IgD-negative memory B cell (primary cell): Measurements from ENCODE around the gene PLK1. TPM values are rescaled to one million over a fixed set of nuclear protein-coding genes. Genes with fewer than 3 reads are reported as not detected.
A peak's percentile ranks its signal among the peaks of the same experiment; 100 is the strongest.

Experiments
- H3K27ac Mint-ChIP-seq, 3 donors: one replicate each; pipeline ENCODE4 v1.8.0; 2020 to 2022; ENCODE audit warnings: mild to moderate bottlenecking in 3 of 3, mixed read lengths in 3 of 3, moderate library complexity in 1 of 3
- H3K27me3 Mint-ChIP-seq: one replicate; pipeline ENCODE4 v1.8.0; 2021; ENCODE audit warnings: mixed read lengths
- H3K36me3 Mint-ChIP-seq: one replicate; pipeline ENCODE4 v1.8.0; 2020; ENCODE audit warnings: mild to moderate bottlenecking, mixed read lengths
- H3K4me1 Mint-ChIP-seq, 3 donors: one replicate each; pipeline ENCODE4 v1.8.0; 2020 to 2022; ENCODE audit warnings: mixed read lengths in 3 of 3, mild to moderate bottlenecking in 1 of 3
- H3K4me3 Mint-ChIP-seq, 4 donors: one replicate each; pipeline ENCODE4 v1.8.0; 2020 to 2022; ENCODE audit warnings: mild to moderate bottlenecking in 4 of 4, mixed read lengths in 4 of 4, moderate library complexity in 3 of 4
- H3K9me3 Mint-ChIP-seq, 3 donors: one replicate each; pipeline ENCODE4 v1.8.0; 2020 to 2021; ENCODE audit warnings: mixed read lengths in 3 of 3, mild to moderate bottlenecking in 1 of 3
- polyA plus RNA-seq: library from polyadenylated mRNA; unstranded; fragments of 300-500 nt; fragmentation: Illumina TruSeq; gene quantifications from one replicate; pipeline ENCODE4 v1.2.3, GENCODE V29; 2021

The PLK1 gene
- polyA plus RNA-seq, 1 donor from 2014 or later, result 0.53 TPM

- H3K4me3 Mint-ChIP-seq, result no peak overlapping the region
- peaks cover 3% of the 10 kb centered on the region for H3K27me3 Mint-ChIP-seq
- no peak overlapping the region for H3K27ac Mint-ChIP-seq
- peaks cover 0 to 3% (median 0%) of the 10 kb centered on the region in 3 donors for H3K4me1 Mint-ChIP-seq
- no peaks in the 10 kb centered on the region for H3K9me3 Mint-ChIP-seq
- H3K36me3 Mint-ChIP-seq, result peaks cover 4% of the 10 kb centered on the region
Observed at GRCh38 chr16:23692190-23692837, 13.6 kb downstream of the PLK1 start.

GRCh38 chr16:23694265-23694643, 15.6 kb downstream of the PLK1 start:
- peaks cover 8 to 11% (median 9%) of the 10 kb centered on the region in 3 donors for H3K4me1 Mint-ChIP-seq
- H3K27ac Mint-ChIP-seq, result no peak overlapping the region
- H3K4me3 Mint-ChIP-seq, result no peak overlapping the region
- H3K9me3 Mint-ChIP-seq, result no peaks in the 10 kb centered on the region
- no peaks in the 10 kb centered on the region for H3K36me3 Mint-ChIP-seq
- H3K27me3 Mint-ChIP-seq, result peaks cover 3% of the 10 kb centered on the region

DNA sequence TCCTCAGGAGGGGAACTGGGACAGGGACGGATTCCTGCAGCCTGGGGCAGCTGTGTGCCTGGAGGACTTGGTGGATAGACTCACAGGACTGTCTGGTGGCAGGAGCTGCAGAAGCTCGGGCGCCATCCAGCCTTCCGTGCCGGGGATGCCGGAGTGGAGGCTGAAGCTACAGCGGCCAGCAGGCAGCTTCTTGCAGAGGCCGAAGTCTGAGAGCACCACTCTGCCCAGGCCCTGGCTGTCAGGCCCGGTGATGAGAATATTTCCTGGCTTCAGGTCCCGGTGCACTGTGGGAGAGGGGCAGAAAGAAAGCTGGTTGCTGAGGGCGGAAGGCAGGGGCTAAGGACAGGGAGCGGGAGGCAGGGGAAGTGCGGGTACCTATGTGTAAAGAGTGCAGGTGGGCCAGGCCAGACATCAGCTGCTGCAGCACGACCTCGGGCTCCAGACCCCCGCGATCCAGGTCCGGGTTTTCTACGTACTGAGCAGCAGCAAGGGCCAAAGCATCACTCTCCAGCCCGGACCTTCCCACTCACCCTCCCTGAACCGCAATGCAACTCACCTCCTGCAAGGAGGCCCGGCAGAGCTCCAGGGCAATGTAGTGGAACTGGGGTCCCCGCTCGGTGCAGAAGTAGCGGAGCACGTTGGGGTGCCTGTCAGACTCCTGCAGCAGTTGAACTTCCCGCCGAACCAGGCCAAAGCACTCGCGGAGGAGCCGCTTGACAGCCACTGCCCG, 16.1 kb downstream of the PLK1 start:
- Mint-ChIP-seq H3K27me3 (peaks cover 3% of the 10 kb centered on the region), H3K9me3 (no peaks in the 10 kb centered on the region), H3K36me3 (no peaks in the 10 kb centered on the region), H3K4me3 (peak overlapping the region in 3 of 4 donors; percentile 34 to 76 (median 65)), H3K27ac (peak overlapping the region in 1 of 3 donors; percentile 53), H3K4me1 (peaks cover 10 to 12% (median 11%) of the 10 kb centered on the region in 3 donors)

- peaks cover 10 to 12% (median 11%) of the 10 kb centered on the region in 3 donors for H3K4me1 Mint-ChIP-seq
- H3K27me3 Mint-ChIP-seq, result peaks cover 3% of the 10 kb centered on the region
- no peaks in the 10 kb centered on the region for H3K9me3 Mint-ChIP-seq
- no peak overlapping the region for H3K27ac Mint-ChIP-seq
- peaks cover 2% of the 10 kb centered on the region for H3K36me3 Mint-ChIP-seq
- H3K4me3 Mint-ChIP-seq, result no peak overlapping the region
Observed at GRCh38 chr16:23695756-23696155, 17.1 kb downstream of the PLK1 start.

- Mint-ChIP-seq H3K9me3 (peaks cover 1 to 8% (median 2%) of the 10 kb centered on the region in 3 donors), H3K27me3 (peaks cover 5% of the 10 kb centered on the region), H3K36me3 (peaks cover 6% of the 10 kb centered on the region), H3K4me3 (peak overlapping the region in 2 of 4 donors; percentile 35 to 69), H3K4me1 (peaks cover 10 to 12% (median 12%) of the 10 kb centered on the region in 3 donors), H3K27ac (peak overlapping the region in 2 of 3 donors; percentile 8 to 13)
Observed at GRCh38 chr16:23699100-23699499, 20.4 kb downstream of the PLK1 start.

GRCh38 chr16:23700093-23700492, 21.4 kb downstream of the PLK1 start:
- Mint-ChIP-seq H3K36me3 (peaks cover 6% of the 10 kb centered on the region), H3K4me3 (no peak overlapping the region), H3K4me1 (peaks cover 10 to 12% (median 10%) of the 10 kb centered on the region in 3 donors), H3K27ac (peak overlapping the region in 1 of 3 donors; percentile 58), H3K27me3 (peaks cover 5% of the 10 kb centered on the region), H3K9me3 (peaks cover 2 to 8% (median 2%) of the 10 kb centered on the region in 3 donors)

DNA sequence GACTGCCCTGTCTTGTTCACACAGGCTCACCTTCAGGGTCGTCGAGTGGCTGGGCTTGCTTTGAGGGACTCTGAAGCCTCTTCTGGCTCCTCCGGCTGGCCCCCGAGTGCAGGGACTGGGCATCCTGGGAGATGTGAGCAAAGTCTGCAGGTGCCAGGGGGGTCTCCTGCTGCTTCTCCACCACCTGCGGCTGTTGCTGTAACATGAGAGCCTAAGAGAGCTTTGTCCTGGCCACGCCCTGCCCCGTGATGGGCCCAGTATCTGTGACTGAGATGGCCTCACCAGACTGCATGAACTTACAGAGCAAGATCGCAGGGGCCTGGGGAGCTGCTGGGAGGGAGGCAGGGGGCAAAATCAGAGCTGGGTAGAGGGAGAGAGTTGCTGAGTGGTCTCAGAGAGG, 21.8 kb downstream of the PLK1 start:
- Mint-ChIP-seq H3K27me3 (peaks cover 5% of the 10 kb centered on the region), H3K9me3 (peaks cover 2 to 8% (median 3%) of the 10 kb centered on the region in 3 donors), H3K4me3 (no peak overlapping the region), H3K36me3 (peaks cover 6% of the 10 kb centered on the region), H3K4me1 (peaks cover 10 to 12% (median 10%) of the 10 kb centered on the region in 3 donors), H3K27ac (peak overlapping the region in 1 of 3 donors; percentile 58)

GRCh38 chr16:23701045-23701444, 22.4 kb downstream of the PLK1 start:
- Mint-ChIP-seq H3K27me3 (peaks cover 8% of the 10 kb centered on the region), H3K4me3 (no peak overlapping the region), H3K36me3 (peaks cover 6% of the 10 kb centered on the region), H3K27ac (no peak overlapping the region), H3K9me3 (peaks cover 2 to 8% (median 3%) of the 10 kb centered on the region in 3 donors), H3K4me1 (peaks cover 10 to 12% (median 10%) of the 10 kb centered on the region in 3 donors)

- peaks cover 8% of the 10 kb centered on the region for H3K27me3 Mint-ChIP-seq
- peaks cover 10 to 14% (median 10%) of the 10 kb centered on the region in 3 donors for H3K4me1 Mint-ChIP-seq
- H3K27ac Mint-ChIP-seq, result no peak overlapping the region
- H3K4me3 Mint-ChIP-seq, result no peak overlapping the region
- peaks cover 8% of the 10 kb centered on the region for H3K36me3 Mint-ChIP-seq
- H3K9me3 Mint-ChIP-seq, result peaks cover 2 to 8% (median 3%) of the 10 kb centered on the region in 3 donors
Observed at GRCh38 chr16:23702951-23703350, 24.3 kb downstream of the PLK1 start.

DNA sequence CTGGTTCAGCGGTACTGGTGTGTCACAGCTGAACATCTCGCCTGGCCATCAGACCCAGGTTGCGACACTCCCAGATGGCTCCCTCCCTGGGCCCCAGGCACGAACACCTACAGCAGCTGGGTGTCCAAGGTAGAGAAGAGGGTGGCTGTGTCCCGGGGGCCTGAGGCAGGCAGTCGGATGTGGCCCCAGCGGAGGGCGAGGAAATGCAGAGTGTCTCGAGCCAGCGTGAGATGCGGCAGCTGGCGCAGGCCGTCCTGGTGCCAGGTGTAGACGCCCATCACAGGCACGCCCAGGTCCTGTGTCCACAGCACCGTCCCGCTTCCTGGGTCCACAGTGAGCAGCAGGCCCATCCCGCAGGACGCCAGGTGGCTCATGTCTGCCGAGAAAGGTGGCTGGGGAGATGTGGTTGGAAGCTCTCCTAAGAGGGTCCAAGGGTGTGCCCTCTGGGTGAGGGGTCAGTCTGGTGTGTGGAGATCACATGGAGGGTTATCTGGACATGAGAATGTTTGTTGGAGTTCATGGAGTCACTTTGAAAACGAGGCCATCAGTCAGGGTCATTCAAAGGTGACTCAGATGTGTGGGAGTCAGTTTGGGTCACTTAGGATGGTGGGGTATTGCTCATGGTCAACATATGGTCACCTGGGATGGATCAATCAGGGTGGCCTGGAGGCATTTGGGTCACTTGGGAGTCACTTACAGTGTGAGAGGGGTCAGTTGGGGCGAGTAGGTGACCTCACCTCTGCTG, 26.3 kb downstream of the PLK1 start:
- peaks cover 8% of the 10 kb centered on the region for H3K36me3 Mint-ChIP-seq
- no peak overlapping the region for H3K27ac Mint-ChIP-seq
- peaks cover 4 to 18% (median 8%) of the 10 kb centered on the region in 3 donors for H3K9me3 Mint-ChIP-seq
- peaks cover 14% of the 10 kb centered on the region for H3K27me3 Mint-ChIP-seq
- H3K4me1 Mint-ChIP-seq, result peaks cover 0 to 3% (median 0%) of the 10 kb centered on the region in 3 donors
- no peak overlapping the region for H3K4me3 Mint-ChIP-seq

DNA sequence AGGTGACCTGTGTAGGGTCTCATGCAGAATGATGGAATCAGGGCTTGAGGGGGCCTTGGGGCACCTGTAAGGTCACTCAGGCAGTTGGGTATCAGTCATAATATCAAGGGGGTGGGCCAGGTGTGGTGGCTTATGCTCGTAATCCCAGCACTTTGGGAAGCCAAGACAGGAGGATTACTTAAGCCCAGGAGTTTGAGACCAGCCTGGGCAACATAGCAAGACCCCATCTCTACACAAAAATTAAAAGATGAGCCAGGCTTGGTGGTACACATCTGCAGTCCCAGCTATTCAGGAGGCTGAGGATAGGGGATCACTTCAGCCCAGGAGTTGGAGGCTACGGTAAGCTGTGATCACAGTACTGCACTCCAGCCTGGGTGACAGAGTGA, 26.8 kb downstream of the PLK1 start:
- Mint-ChIP-seq H3K27ac (no peak overlapping the region), H3K27me3 (peaks cover 17% of the 10 kb centered on the region)

DNA sequence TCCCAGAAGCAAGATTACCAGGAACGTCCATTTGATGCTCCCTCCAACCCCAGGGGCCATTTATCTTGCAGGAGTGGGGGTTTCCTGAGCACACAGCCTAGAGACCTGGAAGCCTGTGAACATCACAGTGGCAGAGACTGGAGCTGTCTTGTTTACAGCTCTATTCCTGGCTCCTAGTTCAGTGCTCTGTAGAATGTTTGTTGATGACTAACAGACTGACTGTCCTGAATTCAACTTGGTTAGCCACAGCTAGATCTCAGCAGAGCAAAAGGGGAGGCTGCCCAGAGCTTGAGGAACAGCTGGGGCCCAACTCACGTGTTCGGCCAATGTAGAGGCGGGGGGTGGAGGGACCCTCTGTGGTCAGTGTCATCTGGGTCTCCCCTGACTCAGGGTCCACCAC, 27.8 kb downstream of the PLK1 start:
- Mint-ChIP-seq H3K4me3 (no peak overlapping the region), H3K36me3 (peaks cover 6% of the 10 kb centered on the region), H3K4me1 (peaks cover 0 to 3% (median 0%) of the 10 kb centered on the region in 3 donors), H3K27me3 (peaks cover 22% of the 10 kb centered on the region), H3K9me3 (peaks cover 4 to 24% (median 15%) of the 10 kb centered on the region in 3 donors), H3K27ac (no peak overlapping the region)

More for the DNA sequence above, 26.8 kb downstream of the PLK1 start:
- H3K36me3 Mint-ChIP-seq, result peaks cover 8% of the 10 kb centered on the region
- H3K4me1 Mint-ChIP-seq, result peaks cover 0 to 3% (median 0%) of the 10 kb centered on the region in 3 donors
- H3K4me3 Mint-ChIP-seq, result no peak overlapping the region
- H3K9me3 Mint-ChIP-seq, result peaks cover 4 to 24% (median 12%) of the 10 kb centered on the region in 3 donors

- peaks cover 0 to 2% (median 0%) of the 10 kb centered on the region in 3 donors for H3K4me1 Mint-ChIP-seq
- no peak overlapping the region for H3K27ac Mint-ChIP-seq
- H3K9me3 Mint-ChIP-seq, result peaks cover 2 to 15% (median 15%) of the 10 kb centered on the region in 3 donors
- H3K4me3 Mint-ChIP-seq, result no peak overlapping the region
- H3K27me3 Mint-ChIP-seq, result peaks cover 31% of the 10 kb centered on the region
- peaks cover 2% of the 10 kb centered on the region for H3K36me3 Mint-ChIP-seq
Observed at GRCh38 chr16:23709536-23709935, 30.8 kb downstream of the PLK1 start.

GRCh38 chr16:23710008-23710407, 31.3 kb downstream of the PLK1 start:
- H3K4me1 Mint-ChIP-seq, result peaks cover 0 to 2% (median 0%) of the 10 kb centered on the region in 3 donors
- H3K4me3 Mint-ChIP-seq, result no peak overlapping the region
- peaks cover 2 to 17% (median 15%) of the 10 kb centered on the region in 3 donors for H3K9me3 Mint-ChIP-seq
- no peak overlapping the region for H3K27ac Mint-ChIP-seq
- H3K27me3 Mint-ChIP-seq, result peaks cover 36% of the 10 kb centered on the region
- peaks cover 2% of the 10 kb centered on the region for H3K36me3 Mint-ChIP-seq

DNA sequence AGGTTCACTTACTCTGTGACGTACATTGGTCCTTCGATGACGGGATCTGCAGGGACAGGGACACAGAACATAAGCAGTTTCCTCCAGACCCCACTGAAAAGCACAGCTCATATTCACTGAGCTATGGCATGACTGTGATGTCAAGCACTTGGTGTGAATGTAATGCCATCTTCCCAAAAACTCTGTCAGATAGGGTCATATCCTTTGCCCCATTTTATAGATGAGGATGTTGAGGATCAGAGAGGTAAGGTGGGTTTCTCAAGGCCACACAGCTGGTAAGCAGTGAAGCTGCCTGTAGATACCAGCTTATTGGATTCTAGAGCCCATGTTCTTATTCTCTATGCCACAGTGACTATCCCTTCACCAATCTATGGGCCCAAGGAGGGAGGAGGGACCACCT, 31.8 kb downstream of the PLK1 start:
- H3K27me3 Mint-ChIP-seq, result peaks cover 40% of the 10 kb centered on the region

More for the DNA sequence above, 31.8 kb downstream of the PLK1 start:
- Mint-ChIP-seq H3K4me3 (no peak overlapping the region), H3K36me3 (peaks cover 2% of the 10 kb centered on the region), H3K9me3 (peaks cover 2 to 15% (median 15%) of the 10 kb centered on the region in 3 donors), H3K27ac (no peak overlapping the region), H3K4me1 (peaks cover 0 to 2% (median 0%) of the 10 kb centered on the region in 3 donors)
